Measurements from ENCODE around the gene WDFY3.

Gene WDFY3

DNA sequence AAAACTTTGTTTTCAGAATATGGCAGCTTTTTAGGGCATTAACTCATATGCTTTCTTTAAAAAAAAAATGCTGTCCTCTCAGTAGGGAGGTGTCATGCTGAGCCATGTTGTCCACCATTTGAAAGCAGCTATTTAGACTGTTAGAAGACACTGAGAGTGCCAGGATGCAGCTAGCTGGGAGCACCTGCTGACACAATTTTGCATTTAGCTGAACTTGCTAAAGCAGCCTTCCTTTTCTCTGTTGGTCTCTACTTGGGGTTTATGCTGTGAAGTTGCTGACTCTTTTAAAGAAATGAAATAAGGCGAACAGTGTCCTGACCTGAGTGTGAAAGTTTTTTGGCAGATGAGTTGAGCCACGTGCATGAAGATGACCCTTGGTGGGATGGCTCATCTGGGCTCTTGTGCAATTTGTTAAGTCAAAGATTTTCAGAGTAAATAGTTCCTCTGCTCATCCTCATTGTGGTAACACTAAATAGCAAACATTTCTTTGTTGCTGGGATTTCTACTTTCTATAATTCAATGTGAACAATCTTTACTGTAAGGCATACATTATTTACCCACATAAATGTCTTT is 319.1 kb downstream of the WDFY3 start:
- no peak for TF ChIP-seq CTCF (IDR thresholded peaks at IDR 0.05; ENCODE audit: control extremely low read depth, extremely low read depth, low read depth, missing control alignments)
- DNase-seq (ENCODE audit: extremely low spot score) = no peak
- ChIA-PET POLR2A (no interaction called here), CTCF (no interaction called here)

DNA sequence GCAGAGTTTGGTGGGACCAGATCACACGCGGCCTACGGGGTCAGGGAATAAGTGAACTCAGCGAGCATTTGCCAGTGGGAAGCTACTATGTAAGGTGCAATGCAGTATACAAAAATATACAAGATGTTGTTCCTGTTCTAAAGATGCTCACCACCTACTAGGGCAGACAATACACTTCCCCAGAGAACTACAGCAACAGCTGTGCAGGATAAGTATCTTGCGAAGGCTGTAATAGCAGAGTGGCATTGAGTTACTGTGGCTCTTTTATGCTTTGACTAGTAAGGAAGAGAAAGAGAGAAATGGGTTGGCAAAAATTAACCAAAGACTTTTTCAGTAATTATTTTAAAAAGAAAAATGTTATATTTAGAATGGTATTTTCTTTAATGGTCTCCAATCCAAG is 322.4 kb downstream of the WDFY3 start:
- CTCF ChIA-PET = no interaction called here
- no peak for DNase-seq (ENCODE audit: extremely low spot score)
- TF ChIP-seq CTCF (IDR thresholded peaks at IDR 0.05; ENCODE audit: control extremely low read depth, extremely low read depth, low read depth, missing control alignments) = no peak
- POLR2A ChIA-PET = no interaction called here

DNA sequence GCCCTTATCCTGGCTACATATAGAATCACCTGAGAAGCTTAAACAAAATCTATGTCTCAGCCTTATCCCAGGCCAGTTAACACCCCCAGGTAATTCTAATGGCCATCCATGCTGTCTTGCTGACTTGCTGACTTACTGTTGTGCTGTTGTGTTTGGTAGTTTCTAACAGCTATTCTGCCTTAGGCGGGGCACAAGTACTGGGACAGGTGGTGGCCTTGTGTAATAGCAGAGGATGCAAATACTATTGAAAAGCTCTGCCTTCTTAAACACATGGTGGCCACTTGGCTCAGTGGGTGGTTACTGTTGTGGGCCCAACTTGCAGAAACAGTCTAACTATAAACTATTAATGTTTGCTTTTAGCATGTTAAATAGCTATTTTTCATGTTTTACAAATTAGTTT is 327.3 kb downstream of the WDFY3 start:
- POLR2A ChIA-PET = no interaction called here
- CTCF ChIA-PET = interaction anchor here (0.8 kb wide), 1 partner anchor 61 kb away, joined by 3 read pairs; no protein-coding TSS in a partner anchor
- no peak for TF ChIP-seq CTCF (IDR thresholded peaks at IDR 0.05; ENCODE audit: control extremely low read depth, extremely low read depth, low read depth, missing control alignments)

DNA sequence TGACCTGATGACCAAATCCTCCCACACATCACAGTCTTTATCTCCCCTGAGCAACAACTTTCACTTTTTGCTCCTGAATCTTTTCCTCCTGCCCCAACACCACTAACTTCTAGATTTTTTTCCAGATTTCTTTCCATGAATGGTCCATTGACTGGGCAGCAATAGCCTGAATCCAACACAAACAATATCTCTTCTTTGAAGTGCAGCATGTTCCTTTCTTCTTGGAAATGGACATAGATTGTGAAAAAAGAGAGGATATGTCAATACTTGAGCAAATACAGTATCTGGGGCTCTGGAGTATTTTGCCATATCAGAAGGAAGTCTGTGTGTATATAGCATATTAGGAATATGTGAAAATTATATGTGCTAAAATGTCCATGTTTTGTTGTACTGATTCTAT is 328.4 kb downstream of the WDFY3 start:
- no peak for DNase-seq (ENCODE audit: extremely low spot score)
- no peak for TF ChIP-seq CTCF (IDR thresholded peaks at IDR 0.05; ENCODE audit: control extremely low read depth, extremely low read depth, low read depth, missing control alignments)
- CTCF ChIA-PET = no interaction called here
- POLR2A ChIA-PET = no interaction called here

More for the DNA sequence above, 327.3 kb downstream of the WDFY3 start:
- no peak for DNase-seq (ENCODE audit: extremely low spot score)

GRCh38 chr4:84634961-84635360 is 331.5 kb downstream of the WDFY3 start:
- TF ChIP-seq CTCF (IDR thresholded peaks at IDR 0.05; ENCODE audit: control extremely low read depth, extremely low read depth, low read depth, missing control alignments) = no peak
- ChIA-PET POLR2A (no interaction called here), CTCF (no interaction called here)
- no peak for DNase-seq (ENCODE audit: extremely low spot score)

DNA sequence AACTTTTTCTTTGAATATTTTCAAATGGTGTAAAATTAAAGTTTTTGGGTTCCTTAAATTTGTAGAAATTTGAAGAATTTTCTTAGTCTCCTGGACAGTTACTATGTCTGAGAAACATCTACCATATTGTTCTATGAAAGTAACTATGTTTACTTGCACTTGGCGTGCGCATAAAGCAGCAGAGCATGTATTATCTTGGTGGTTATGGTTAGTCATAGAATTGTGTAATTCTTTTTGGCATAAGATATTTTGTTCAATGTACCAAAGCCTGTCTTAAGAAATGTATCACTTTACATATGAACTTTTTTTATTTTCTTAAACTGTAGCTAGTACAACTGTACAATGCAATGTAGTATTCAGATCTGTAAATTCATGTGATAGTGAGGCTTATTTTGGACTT is 334.4 kb downstream of the WDFY3 start:
- TF ChIP-seq CTCF (IDR thresholded peaks at IDR 0.05; ENCODE audit: control extremely low read depth, extremely low read depth, low read depth, missing control alignments) = no peak
- DNase-seq (ENCODE audit: extremely low spot score) = no peak
- POLR2A ChIA-PET = no interaction called here
- CTCF ChIA-PET = interaction anchor here (1.4 kb wide), 1 partner anchor 13 kb away, joined by 5 read pairs; no protein-coding TSS in a partner anchor
